Mesenchymal stem cell (in vitro differentiated cells and primary cell): ENCODE measurements around the gene TBX1.

ENCODE experiments used
- DNase-seq: peaks from one replicate; pipeline ENCODE4 v3.0.0-alpha.2; 2013
- H2AFZ ChIP-seq: one replicate; pipeline ENCODE4 v1.6.1; 2013; ENCODE audit warnings: low read depth, mild to moderate bottlenecking, control low read depth, inconsistent platforms, low read length, moderate library complexity
- H2AK5ac ChIP-seq: 2 replicates; pipeline ENCODE4 v1.6.1; 2013; ENCODE audit warnings: low read length, moderate library complexity, mild to moderate bottlenecking, inconsistent platforms; ENCODE audit not compliant: severe bottlenecking
- H2BK120ac ChIP-seq: one replicate; pipeline ENCODE4 v1.6.1; 2013; ENCODE audit warnings: low read depth, mild to moderate bottlenecking, inconsistent platforms, low read length, moderate library complexity
- H2BK12ac ChIP-seq, 2 experiments: one replicate each; pipeline ENCODE4 v1.6.1; 2013; ENCODE audit warnings: inconsistent platforms in 2 of 2, low read length in 2 of 2, mild to moderate bottlenecking in 2 of 2, moderate library complexity in 2 of 2, control low read depth in 1 of 2
- H2BK15ac ChIP-seq: one replicate; pipeline ENCODE4 v1.6.1; 2013; ENCODE audit warnings: mild to moderate bottlenecking, low read depth, inconsistent platforms; ENCODE audit not compliant: poor library complexity, severe bottlenecking
- H2BK5ac ChIP-seq: 2 replicates; pipeline ENCODE4 v1.6.1; 2013; ENCODE audit warnings: low read depth, mild to moderate bottlenecking, low read length, control low read depth, inconsistent platforms; ENCODE audit not compliant: poor library complexity, severe bottlenecking
- H3K14ac ChIP-seq, 2 experiments: one replicate each; pipeline ENCODE4 v1.6.1; 2013; ENCODE audit warnings: inconsistent platforms in 2 of 2, low read length in 2 of 2, control low read depth in 1 of 2, mild to moderate bottlenecking in 1 of 2, moderate library complexity in 1 of 2
- H3K18ac ChIP-seq, 2 experiments: one replicate each; pipeline ENCODE4 v1.6.1; 2013; ENCODE audit warnings: inconsistent platforms in 2 of 2, low read length in 2 of 2, control low read depth in 1 of 2, low read depth in 1 of 2, mild to moderate bottlenecking in 1 of 2
- H3K23ac ChIP-seq, 2 experiments: one replicate each; pipeline ENCODE4 v1.6.1; 2013; ENCODE audit warnings: inconsistent platforms in 2 of 2, low read length in 2 of 2, mild to moderate bottlenecking in 2 of 2, moderate library complexity in 2 of 2, control low read depth in 1 of 2
- H3K27ac ChIP-seq: 2 replicates; pipeline ENCODE4 v1.5.1; 2013; ENCODE audit warnings: mild to moderate bottlenecking, moderate library complexity, low read length, control low read depth, inconsistent platforms; ENCODE audit not compliant: poor library complexity, severe bottlenecking
- H3K27me3 ChIP-seq, 2 experiments: 2 replicates each; pipeline versions ENCODE4 v1.6.1 to v1.7.0; 2013; ENCODE audit warnings: low read length in 2 of 2, mild to moderate bottlenecking in 2 of 2, moderate library complexity in 2 of 2, control low read depth in 1 of 2, inconsistent platforms in 1 of 2; ENCODE audit not compliant: control insufficient read depth in 1 of 2, insufficient read depth in 1 of 2
- H3K36me3 ChIP-seq, 2 experiments: 2 replicates each; pipeline versions ENCODE4 v1.6.1 to v1.7.0; 2013; ENCODE audit warnings: low read length in 2 of 2, control low read depth in 1 of 2, inconsistent platforms in 1 of 2, low read depth in 1 of 2, mild to moderate bottlenecking in 1 of 2; ENCODE audit not compliant: insufficient read depth in 2 of 2, control insufficient read depth in 1 of 2
- H3K4ac ChIP-seq, 2 experiments: one replicate each; pipeline ENCODE4 v1.6.1; 2013; ENCODE audit warnings: inconsistent platforms in 2 of 2, low read length in 2 of 2, mild to moderate bottlenecking in 2 of 2, moderate library complexity in 2 of 2, control low read depth in 1 of 2, low read depth in 1 of 2
- H3K4me1 ChIP-seq: 2 replicates; pipeline ENCODE4 v1.6.1; 2013; ENCODE audit warnings: low read depth, low read length, control low read depth; ENCODE audit not compliant: control insufficient read depth, insufficient read depth
- H3K4me2 ChIP-seq: 2 replicates; pipeline ENCODE4 v1.6.1; 2013; ENCODE audit warnings: low read length, mild to moderate bottlenecking, inconsistent platforms; ENCODE audit not compliant: poor library complexity, severe bottlenecking
- H3K4me3 ChIP-seq, 2 experiments: 2 replicates each; pipeline versions ENCODE4 v1.5.1 to v1.7.0; 2013; ENCODE audit warnings: low read length in 2 of 2, mild to moderate bottlenecking in 2 of 2, control low read depth in 1 of 2, low read depth in 1 of 2; ENCODE audit not compliant: insufficient read depth in 1 of 2
- H3K79me1 ChIP-seq: replicated peaks from 2 replicates; pipeline ENCODE4 v1.6.1; 2013; ENCODE audit warnings: mild to moderate bottlenecking, control low read depth, low read length, inconsistent platforms; ENCODE audit not compliant: poor library complexity, severe bottlenecking
- H3K9ac ChIP-seq: 2 replicates; pipeline ENCODE4 v1.7.0; 2013; ENCODE audit warnings: mild to moderate bottlenecking, low read length, moderate library complexity
- H3K9me3 ChIP-seq: 2 replicates; pipeline ENCODE4 v1.7.0; 2013; ENCODE audit warnings: mild to moderate bottlenecking, low read length; ENCODE audit not compliant: control insufficient read depth
- H4K8ac ChIP-seq: one replicate; pipeline ENCODE4 v1.6.1; 2013; ENCODE audit warnings: inconsistent platforms, mild to moderate bottlenecking, low read length, moderate library complexity
- H4K91ac ChIP-seq: one replicate; pipeline ENCODE4 v1.6.1; 2013; ENCODE audit warnings: mild to moderate bottlenecking, low read length, inconsistent platforms
- WGBS: methylation state at CpG from one replicate; pipeline ENCODE4 v1.1.7; 2013; ENCODE audit warnings: mixed read lengths; 5-methylcytosine and 5-hydroxymethylcytosine counted together

TBX1 gene

GRCh38 chr22:19745155-19746101 is 15.2 kb upstream of the TBX1 start:
- Histone ChIP-seq H4K8ac (no peak overlapping the region), H2BK12ac (no peak overlapping the region), H3K9ac (no peak overlapping the region), H3K36me3 (no peaks in the 10 kb centered on the region), H3K4me3 (no peak overlapping the region), H3K27me3 (peaks cover 19 to 29% of the 10 kb centered on the region in 2 experiments), H2AFZ (no peak overlapping the region), H3K9me3 (no peaks in the 10 kb centered on the region), H2BK5ac (no peak overlapping the region), H2AK5ac (no peak overlapping the region), H4K91ac (no peak overlapping the region), H3K4me1 (peaks cover 6% of the 10 kb centered on the region), H3K4me2 (no peak overlapping the region), H2BK15ac (no peak overlapping the region), H3K23ac (no peak overlapping the region), H3K18ac (peak overlapping the region in 1 of 2 experiments; percentile 18), H2BK120ac (no peak overlapping the region), H3K79me1 (no peaks in the 10 kb centered on the region), H3K4ac (no peak overlapping the region), H3K14ac (no peak overlapping the region), H3K27ac (no peak overlapping the region)
- 75% methylated on average over 24 of the region's 24 CpGs for WGBS
- DNase-seq = no peak

GRCh38 chr22:19746726-19747125 is 13.9 kb upstream of the TBX1 start:
- no peaks in the 10 kb centered on the region for H3K36me3 ChIP-seq
- no peak overlapping the region for H3K23ac ChIP-seq
- H3K27ac ChIP-seq = no peak overlapping the region
- no peaks in the 10 kb centered on the region for H3K9me3 ChIP-seq
- H3K79me1 ChIP-seq = no peaks in the 10 kb centered on the region
- H4K8ac ChIP-seq = no peak overlapping the region
- H2BK12ac ChIP-seq = no peak overlapping the region
- 87% methylated on average over 13 of the region's 13 CpGs for WGBS
- peaks cover 22 to 40% of the 10 kb centered on the region in 2 experiments for H3K27me3 ChIP-seq
- H2BK120ac ChIP-seq = no peak overlapping the region
- peaks cover 13% of the 10 kb centered on the region for H3K4me1 ChIP-seq
- no peak overlapping the region for H3K9ac ChIP-seq
- H3K18ac ChIP-seq = no peak overlapping the region
- no peak for DNase-seq
- no peak overlapping the region for H2AK5ac ChIP-seq
- H3K4ac ChIP-seq = no peak overlapping the region
- H2AFZ ChIP-seq = no peak overlapping the region
- H3K4me2 ChIP-seq = no peak overlapping the region
- no peak overlapping the region for H3K4me3 ChIP-seq
- no peak overlapping the region for H4K91ac ChIP-seq
- no peak overlapping the region for H2BK15ac ChIP-seq
- no peak overlapping the region for H2BK5ac ChIP-seq
- H3K14ac ChIP-seq = no peak overlapping the region

DNA sequence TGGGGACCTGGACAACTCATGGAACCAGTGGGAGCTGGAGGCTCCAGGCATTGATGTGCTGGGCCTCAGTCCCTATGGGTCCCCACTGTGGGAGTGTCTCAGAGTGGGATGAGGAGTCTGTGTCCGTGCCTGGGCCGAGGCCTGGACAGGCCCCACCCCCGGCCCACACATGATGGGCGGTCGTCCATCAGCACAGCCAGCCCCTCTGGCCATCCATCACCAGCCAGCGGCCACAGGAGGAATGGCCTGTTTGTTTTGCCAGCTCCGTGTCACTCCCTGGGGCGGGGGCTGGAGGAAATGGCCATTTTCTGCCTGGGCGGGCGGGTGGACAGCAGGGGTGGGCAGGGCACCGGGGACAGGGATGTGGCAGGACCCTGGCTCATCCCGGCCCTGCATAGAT is 13.0 kb upstream of the TBX1 start:
- Histone ChIP-seq H2BK12ac (no peak overlapping the region), H2BK15ac (no peak overlapping the region), H2BK5ac (no peak overlapping the region), H3K18ac (no peak overlapping the region), H3K4me2 (no peak overlapping the region), H2AK5ac (no peak overlapping the region), H3K27ac (no peak overlapping the region), H3K4ac (no peak overlapping the region), H3K9ac (no peak overlapping the region), H3K79me1 (no peaks in the 10 kb centered on the region), H2BK120ac (no peak overlapping the region), H3K36me3 (no peaks in the 10 kb centered on the region), H3K23ac (no peak overlapping the region), H3K4me1 (peaks cover 13% of the 10 kb centered on the region), H3K9me3 (no peaks in the 10 kb centered on the region), H4K91ac (no peak overlapping the region), H2AFZ (no peak overlapping the region), H3K14ac (no peak overlapping the region), H3K4me3 (no peak overlapping the region), H4K8ac (no peak overlapping the region), H3K27me3 (peaks cover 25 to 48% of the 10 kb centered on the region in 2 experiments)
- WGBS = 80% methylated on average over 12 of the region's 12 CpGs
- DNase-seq = no peak

- H2AFZ ChIP-seq = no peak overlapping the region
- H3K79me1 ChIP-seq = no peaks in the 10 kb centered on the region
- H3K27me3 ChIP-seq = peaks cover 25 to 54% of the 10 kb centered on the region in 2 experiments
- no peak overlapping the region for H3K9ac ChIP-seq
- H3K4me2 ChIP-seq = no peak overlapping the region
- no peak overlapping the region for H3K4me3 ChIP-seq
- no peak overlapping the region for H2BK5ac ChIP-seq
- H2BK12ac ChIP-seq = no peak overlapping the region
- H2BK15ac ChIP-seq = no peak overlapping the region
- no peak overlapping the region for H3K14ac ChIP-seq
- WGBS = 66% methylated on average over 3 of the region's 4 CpGs
- H4K8ac ChIP-seq = no peak overlapping the region
- no peaks in the 10 kb centered on the region for H3K9me3 ChIP-seq
- no peak overlapping the region for H4K91ac ChIP-seq
- DNase-seq = no peak
- no peak overlapping the region for H3K18ac ChIP-seq
- H2BK120ac ChIP-seq = no peak overlapping the region
- no peak overlapping the region for H3K27ac ChIP-seq
- H3K4ac ChIP-seq = no peak overlapping the region
- H3K36me3 ChIP-seq = no peaks in the 10 kb centered on the region
- peaks cover 13% of the 10 kb centered on the region for H3K4me1 ChIP-seq
- H2AK5ac ChIP-seq = no peak overlapping the region
- no peak overlapping the region for H3K23ac ChIP-seq
Measured at GRCh38 chr22:19748139-19748538, 12.4 kb upstream of the TBX1 start.
